ENCODE results near the gene TTC21A. TPM values are rescaled to one million over a fixed set of nuclear protein-coding genes. Genes with fewer than 3 reads are reported as not detected.
A peak's percentile ranks its signal among the peaks of the same experiment; 100 is the strongest.

TTC21A gene
- total RNA-seq, 2 donors from 2014 or later, result 6.7 to 46.5 TPM

DNA sequence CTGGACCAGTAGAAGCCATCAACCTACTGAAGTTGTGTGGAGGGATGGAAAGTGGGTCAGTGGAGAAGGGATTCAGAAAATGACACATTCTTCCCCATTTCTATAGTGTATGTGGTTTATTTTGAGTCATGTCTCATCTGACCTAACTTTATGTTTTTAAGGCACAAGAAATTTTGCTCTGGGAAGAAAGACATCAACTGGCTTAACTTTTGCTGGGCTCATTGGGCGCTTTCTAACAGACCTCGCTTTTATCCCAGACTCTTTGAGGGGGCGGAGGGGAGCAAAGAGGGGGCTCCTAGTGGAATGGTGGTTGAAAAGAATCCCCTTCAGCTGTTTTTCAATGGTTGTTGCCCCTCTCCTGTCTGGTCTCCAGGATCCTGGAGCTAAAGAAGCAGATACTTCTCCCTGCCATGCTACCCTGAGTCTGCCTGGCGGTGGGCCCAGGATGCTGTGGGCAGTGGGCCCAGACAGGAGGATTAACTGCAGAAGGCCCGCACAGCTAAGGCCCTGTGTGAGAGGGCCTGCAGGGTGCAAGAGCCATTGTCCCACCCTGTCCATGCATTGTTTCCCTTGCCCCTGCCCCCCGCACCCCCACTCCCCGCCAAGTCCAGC, 31.4 kb downstream of the TTC21A start:
- no peak overlapping the region for H3K27ac ChIP-seq
- WGBS, 2 donors, result 80 to 82% methylated on average over 7 of the region's 7 CpGs
- H3K27me3 ChIP-seq, result no peaks in the 10 kb centered on the region
- H3K4me1 ChIP-seq, result peaks cover 53% of the 10 kb centered on the region
- no peak overlapping the region for H3K4me3 ChIP-seq
- peaks cover 10 to 14% of the 10 kb centered on the region in 2 donors for H3K36me3 ChIP-seq (replicated peaks in 1 of 2; ENCODE audit: insufficient read depth in 1 of 2, low read depth in 2 of 2)
- DNase-seq (peak in 1 of 4 donors; percentile 56), ATAC-seq (no peak)
- no peak for TF ChIP-seq POLR2A (IDR thresholded peaks at IDR 0.05)
- TF ChIP-seq, protein P1, sequence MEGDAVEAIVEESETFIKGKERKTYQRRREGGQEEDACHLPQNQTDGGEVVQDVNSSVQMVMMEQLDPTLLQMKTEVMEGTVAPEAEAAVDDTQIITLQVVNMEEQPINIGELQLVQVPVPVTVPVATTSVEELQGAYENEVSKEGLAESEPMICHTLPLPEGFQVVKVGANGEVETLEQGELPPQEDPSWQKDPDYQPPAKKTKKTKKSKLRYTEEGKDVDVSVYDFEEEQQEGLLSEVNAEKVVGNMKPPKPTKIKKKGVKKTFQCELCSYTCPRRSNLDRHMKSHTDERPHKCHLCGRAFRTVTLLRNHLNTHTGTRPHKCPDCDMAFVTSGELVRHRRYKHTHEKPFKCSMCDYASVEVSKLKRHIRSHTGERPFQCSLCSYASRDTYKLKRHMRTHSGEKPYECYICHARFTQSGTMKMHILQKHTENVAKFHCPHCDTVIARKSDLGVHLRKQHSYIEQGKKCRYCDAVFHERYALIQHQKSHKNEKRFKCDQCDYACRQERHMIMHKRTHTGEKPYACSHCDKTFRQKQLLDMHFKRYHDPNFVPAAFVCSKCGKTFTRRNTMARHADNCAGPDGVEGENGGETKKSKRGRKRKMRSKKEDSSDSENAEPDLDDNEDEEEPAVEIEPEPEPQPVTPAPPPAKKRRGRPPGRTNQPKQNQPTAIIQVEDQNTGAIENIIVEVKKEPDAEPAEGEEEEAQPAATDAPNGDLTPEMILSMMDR (IDR thresholded peaks at IDR 0.05), result no peak
- intact Hi-C loops (cut with DNase I), result no loop called here
- H3K9me3 ChIP-seq, result no peaks in the 10 kb centered on the region

DNA sequence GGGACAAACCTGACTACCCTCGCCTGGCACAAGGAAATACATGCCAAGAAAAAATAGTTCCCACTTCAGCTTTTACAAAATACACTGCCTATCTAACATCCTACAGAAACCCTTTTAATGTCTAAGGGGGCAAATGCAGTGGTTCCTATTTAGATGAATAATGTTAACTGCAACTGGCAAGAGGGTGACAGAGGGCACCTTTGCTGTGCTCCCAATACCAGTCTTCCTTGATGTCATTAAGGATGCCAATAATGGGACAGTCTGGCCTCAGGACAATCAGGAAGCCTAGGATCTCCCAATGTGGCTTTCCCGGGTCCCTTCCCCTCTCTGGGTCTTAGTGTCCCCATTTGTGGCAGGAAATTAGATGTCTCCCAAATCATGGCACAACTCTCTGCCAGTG, 32.0 kb downstream of the TTC21A start:
- ATAC-seq (no peak), DNase-seq (no peak)
- H3K36me3 ChIP-seq (replicated peaks in 1 of 2; ENCODE audit: insufficient read depth in 1 of 2, low read depth in 2 of 2), result peaks cover 14% of the 10 kb centered on the region in 2 donors
- no peaks in the 10 kb centered on the region for H3K9me3 ChIP-seq
- TF ChIP-seq POLR2A (IDR thresholded peaks at IDR 0.05), result no peak
- TF ChIP-seq, protein P1 (IDR thresholded peaks at IDR 0.05), result no peak
- H3K27ac ChIP-seq, result peak overlapping the region in 3 of 4 donors; percentile 93 to 96 (median 94)
- H3K4me3 ChIP-seq, result no peak overlapping the region
- peaks cover 58% of the 10 kb centered on the region for H3K4me1 ChIP-seq
- 54 to 76% methylated on average over 2 of the region's 2 CpGs for WGBS, 2 donors
- no peaks in the 10 kb centered on the region for H3K27me3 ChIP-seq
- intact Hi-C loops (cut with DNase I), result no loop called here

DNA sequence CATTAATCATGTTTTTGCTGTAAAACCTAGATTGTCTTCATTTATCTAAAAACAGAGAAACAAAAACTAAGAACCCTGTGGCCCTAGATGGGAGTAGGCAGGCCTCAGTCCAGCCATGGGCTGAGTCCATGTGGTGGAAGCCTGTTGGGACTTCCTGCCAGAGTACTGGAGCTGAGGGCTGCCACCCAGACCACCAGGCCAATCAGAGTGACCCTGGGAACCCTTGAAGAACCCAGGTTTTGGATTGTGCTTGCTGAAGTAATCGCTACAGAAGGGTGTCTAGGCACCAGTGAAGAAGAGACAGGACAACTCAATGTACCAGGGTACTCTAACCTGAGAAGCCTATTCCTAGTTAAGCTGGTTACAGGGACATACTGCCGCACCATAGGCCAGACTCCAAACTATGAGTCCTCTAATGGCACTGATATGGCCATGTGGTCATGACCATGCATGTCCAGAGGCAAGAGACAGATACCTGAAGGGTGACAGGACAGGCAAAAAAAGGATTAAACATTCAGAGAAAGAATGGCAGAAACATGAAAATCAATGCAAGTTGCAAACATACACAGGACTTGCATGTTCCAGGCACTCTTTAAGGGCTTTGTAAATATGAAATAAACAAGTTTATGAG, 33.0 kb downstream of the TTC21A start:
- peaks cover 53% of the 10 kb centered on the region for H3K4me1 ChIP-seq

DNA sequence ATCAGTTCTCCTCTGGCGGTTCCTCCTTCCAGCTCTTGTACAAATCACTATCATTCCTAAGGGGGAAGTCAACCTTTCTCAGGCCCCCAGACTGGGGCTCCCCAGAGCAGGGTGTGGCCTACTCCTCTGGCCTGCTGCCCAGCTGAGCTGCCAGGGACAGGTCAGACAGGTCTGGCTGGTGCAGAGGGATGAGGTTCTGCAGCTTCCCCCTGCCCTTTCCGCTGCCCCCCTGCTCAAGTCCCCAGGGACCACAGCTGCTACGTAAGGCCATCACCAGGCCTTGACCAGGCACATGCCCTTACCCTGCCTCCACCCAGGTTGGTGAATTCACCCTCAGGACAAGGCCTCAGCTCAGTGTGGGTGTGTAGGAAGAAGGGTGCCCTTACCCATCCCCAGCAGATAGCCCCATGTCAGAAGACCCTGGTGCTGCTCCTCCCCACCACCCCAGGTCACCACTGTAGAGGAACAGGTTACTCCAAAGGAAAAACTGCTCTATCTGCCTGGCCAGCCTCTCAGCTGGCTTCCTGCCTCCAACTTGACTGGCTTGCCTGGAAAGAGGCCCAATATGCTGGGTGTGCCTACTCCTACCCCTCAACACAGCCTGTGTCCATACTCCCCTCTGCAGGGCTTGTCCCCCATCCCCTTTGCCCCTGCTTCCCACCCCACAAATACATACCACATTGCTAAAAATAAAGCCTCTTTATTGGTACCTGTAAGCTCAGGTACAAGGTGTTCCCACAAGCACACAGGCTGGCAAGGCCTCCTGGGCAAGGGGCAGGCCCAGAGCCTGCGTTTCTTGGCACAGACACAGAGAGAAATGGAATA, 33.9 kb downstream of the TTC21A start:
- Histone ChIP-seq H3K4me1 (peaks cover 60% of the 10 kb centered on the region), H3K4me3 (no peak overlapping the region), H3K27me3 (no peaks in the 10 kb centered on the region), H3K9me3 (no peaks in the 10 kb centered on the region), H3K27ac (peak overlapping the region; percentile 93 to 97 (median 95)), H3K36me3 (replicated peaks in 1 of 2; ENCODE audit: insufficient read depth in 1 of 2, low read depth in 2 of 2) (peaks cover 20 to 21% of the 10 kb centered on the region in 2 donors)
- peak; percentile 84 for ATAC-seq
- TF ChIP-seq POLR2A (IDR thresholded peaks at IDR 0.05), result peak in 1 of 3 donors; percentile 11
- TF ChIP-seq, protein P1 (IDR thresholded peaks at IDR 0.05), result peak in 1 of 7 experiments; percentile 9
- intact Hi-C loops (cut with DNase I), result no loop called here
- WGBS, 2 donors, result 12 to 20% methylated on average over 4 of the region's 4 CpGs
- peak; percentile 88 to 96 (median 92) for DNase-seq

More for the DNA sequence above, 33.0 kb downstream of the TTC21A start:
- peaks cover 20 to 21% of the 10 kb centered on the region in 2 donors for H3K36me3 ChIP-seq (replicated peaks in 1 of 2; ENCODE audit: insufficient read depth in 1 of 2, low read depth in 2 of 2)
- H3K27ac ChIP-seq, result peak overlapping the region; percentile 93 to 97 (median 95)
- no peak for ATAC-seq
- intact Hi-C loops (cut with DNase I), result no loop called here
- WGBS, 2 donors, result 58 to 80% methylated on average over 1 to 2 of the region's 2 CpGs
- H3K4me3 ChIP-seq, result no peak overlapping the region
- no peak for DNase-seq
- no peaks in the 10 kb centered on the region for H3K27me3 ChIP-seq
- TF ChIP-seq, protein P1 (IDR thresholded peaks at IDR 0.05), result no peak
- no peak for TF ChIP-seq POLR2A (IDR thresholded peaks at IDR 0.05)
- H3K9me3 ChIP-seq, result no peaks in the 10 kb centered on the region
